H9 (cell line): ENCODE measurements around the gene ALOX12B. TPM values are rescaled to one million over a fixed set of nuclear protein-coding genes. Genes with fewer than 3 reads are reported as not detected.
A peak's percentile ranks its signal among the peaks of the same experiment; 100 is the strongest.

Experiments used
- DNase-seq: peaks from one replicate; pipeline ENCODE4 v3.0.0-alpha.2; 2017
- H2AFZ ChIP-seq: one replicate; pipeline ENCODE4 v1.6.1; 2013; ENCODE audit warnings: mild to moderate bottlenecking, low read length, control low read depth, moderate library complexity
- H2AK5ac ChIP-seq: 2 replicates; pipeline ENCODE4 v1.6.1; 2013; ENCODE audit warnings: low read length, control low read depth, mixed read lengths; ENCODE audit not compliant: insufficient read length
- H2BK120ac ChIP-seq: one replicate; pipeline ENCODE4 v1.6.1; 2013; ENCODE audit warnings: low read depth, mild to moderate bottlenecking, low read length, control low read depth, inconsistent platforms; ENCODE audit not compliant: poor library complexity, severe bottlenecking
- H2BK12ac ChIP-seq: 2 replicates; pipeline ENCODE4 v1.6.1; 2013; ENCODE audit warnings: low read length, control low read depth, mixed read lengths, low read depth; ENCODE audit not compliant: insufficient read length
- H2BK15ac ChIP-seq: 2 replicates; pipeline ENCODE4 v1.6.1; 2013; ENCODE audit warnings: low read depth, low read length, control low read depth
- H2BK20ac ChIP-seq: one replicate; pipeline ENCODE4 v1.6.1; 2013; ENCODE audit warnings: low read depth, mild to moderate bottlenecking, low read length, control low read depth, inconsistent platforms; ENCODE audit not compliant: poor library complexity, severe bottlenecking
- H2BK5ac ChIP-seq: 2 replicates; pipeline ENCODE4 v1.6.1; 2013; ENCODE audit warnings: low read length, control low read depth, mixed read lengths; ENCODE audit not compliant: insufficient read length
- H3K14ac ChIP-seq: 2 replicates; pipeline ENCODE4 v1.6.1; 2013; ENCODE audit warnings: low read length, control low read depth; ENCODE audit not compliant: insufficient read depth
- H3K18ac ChIP-seq: 2 replicates; pipeline ENCODE4 v1.6.1; 2013; ENCODE audit warnings: low read depth, mild to moderate bottlenecking, mixed read lengths, low read length, control low read depth; ENCODE audit not compliant: insufficient read length
- H3K23ac ChIP-seq: 2 replicates; pipeline ENCODE4 v1.6.1; 2013; ENCODE audit warnings: low read length, control low read depth, mixed read lengths, low read depth; ENCODE audit not compliant: insufficient read length
- H3K23me2 ChIP-seq: 2 replicates; pipeline ENCODE4 v1.6.1; 2013; ENCODE audit warnings: low read depth, mild to moderate bottlenecking, mixed read lengths, low read length, control low read depth; ENCODE audit not compliant: insufficient read length, poor library complexity, severe bottlenecking
- H3K27ac ChIP-seq: 2 replicates; pipeline ENCODE4 v1.5.1; 2013; ENCODE audit warnings: low read length, control low read depth, mixed read lengths, low read depth; ENCODE audit not compliant: insufficient read length
- H3K27me3 ChIP-seq: 2 replicates; pipeline ENCODE4 v1.6.1; 2013; ENCODE audit warnings: low read length, control low read depth, inconsistent platforms; ENCODE audit not compliant: insufficient read depth
- H3K4ac ChIP-seq: 2 replicates; pipeline ENCODE4 v1.6.1; 2013; ENCODE audit warnings: low read depth, mild to moderate bottlenecking, control low read depth, inconsistent platforms, low read length, moderate library complexity
- H3K4me1 ChIP-seq: 2 replicates; pipeline ENCODE4 v1.6.1; 2013; ENCODE audit warnings: low read length, control low read depth, inconsistent platforms; ENCODE audit not compliant: insufficient read depth
- H3K4me2 ChIP-seq: 2 replicates; pipeline ENCODE4 v1.6.1; 2013; ENCODE audit warnings: low read length, control low read depth, mixed read lengths; ENCODE audit not compliant: insufficient read length, insufficient read depth
- H3K56ac ChIP-seq: 2 replicates; pipeline ENCODE4 v1.6.1; 2013; ENCODE audit warnings: low read depth, mild to moderate bottlenecking, mixed read lengths, low read length, control low read depth; ENCODE audit not compliant: insufficient read length
- H3K79me1 ChIP-seq: 2 replicates; pipeline ENCODE4 v1.6.1; 2013; ENCODE audit warnings: low read depth, mild to moderate bottlenecking, moderate library complexity, low read length, control low read depth, inconsistent platforms; ENCODE audit not compliant: insufficient read depth, poor library complexity, severe bottlenecking
- H3K79me2 ChIP-seq: 2 replicates; pipeline ENCODE4 v1.6.1; 2013; ENCODE audit warnings: low read length, control low read depth, inconsistent platforms; ENCODE audit not compliant: insufficient read depth
- H3K9ac ChIP-seq: 2 replicates; pipeline ENCODE4 v1.6.1; 2013; ENCODE audit warnings: low read length, control low read depth, mixed read lengths; ENCODE audit not compliant: insufficient read length; ENCODE audit errors: extremely low read depth
- H3K9me3 ChIP-seq: one replicate; pipeline ENCODE4 v1.6.1; 2013; ENCODE audit warnings: low read depth, low read length, inconsistent platforms; ENCODE audit not compliant: control insufficient read depth
- H3T11ph ChIP-seq: one replicate; pipeline ENCODE4 v1.6.1; 2013; ENCODE audit warnings: mild to moderate bottlenecking, low read length, control low read depth, inconsistent platforms
- H4K20me1 ChIP-seq: one replicate; pipeline ENCODE4 v1.6.1; 2013; ENCODE audit not compliant: control insufficient read depth, insufficient read length, insufficient read depth
- H4K5ac ChIP-seq: 2 replicates; pipeline ENCODE4 v1.6.1; 2013; ENCODE audit warnings: low read depth, mild to moderate bottlenecking, mixed read lengths, low read length, control low read depth; ENCODE audit not compliant: insufficient read length
- H4K8ac ChIP-seq: replicated peaks from 2 replicates; pipeline ENCODE4 v1.6.1; 2013; ENCODE audit warnings: low read length, control low read depth, mixed read lengths, low read depth; ENCODE audit not compliant: insufficient read length
- H4K91ac ChIP-seq: 2 replicates; pipeline ENCODE4 v1.6.1; 2013; ENCODE audit warnings: low read depth, mild to moderate bottlenecking, moderate library complexity, mixed read lengths, low read length, control low read depth; ENCODE audit not compliant: insufficient read length
- H3K27ac Mint-ChIP-seq, 3 experiments: 2 replicates in 2 of 3; 3 replicates in 1 of 3; pipeline ENCODE4 v1.8.0; 2020 to 2021; ENCODE audit warnings: mixed read lengths in 3 of 3, mild to moderate bottlenecking in 1 of 3, moderate library complexity in 1 of 3
- H3K27me3 Mint-ChIP-seq: 2 replicates; pipeline ENCODE4 v1.8.0; 2021; ENCODE audit warnings: low read depth, mild to moderate bottlenecking, moderate library complexity, mixed read lengths
- H3K36me3 Mint-ChIP-seq, 3 experiments: 2 replicates in 2 of 3; 3 replicates in 1 of 3; pipeline ENCODE4 v1.8.0; 2020 to 2021; ENCODE audit warnings: low read depth in 3 of 3, mixed read lengths in 3 of 3; ENCODE audit not compliant: insufficient read depth in 1 of 3
- H3K4me1 Mint-ChIP-seq, 2 experiments: 2 replicates each; pipeline ENCODE4 v1.8.0; 2020; ENCODE audit warnings: mixed read lengths in 2 of 2
- H3K4me3 Mint-ChIP-seq, 2 experiments: 2 replicates in 1 of 2; 3 replicates in 1 of 2; pipeline ENCODE4 v1.8.0; 2020 to 2021; ENCODE audit warnings: mild to moderate bottlenecking in 2 of 2, mixed read lengths in 2 of 2, moderate library complexity in 1 of 2
- H3K9me3 Mint-ChIP-seq, 2 experiments: 2 replicates in 1 of 2; 3 replicates in 1 of 2; pipeline ENCODE4 v1.8.0; 2020; ENCODE audit warnings: mild to moderate bottlenecking in 2 of 2, mixed read lengths in 2 of 2, moderate library complexity in 1 of 2
- CTCF ChIP-seq: fragments of 200-600 bp; sonication (generic); conservative IDR thresholded peaks from 3 replicates; pipeline ENCODE4 v1.8.0; 2021; ENCODE audit warnings: antibody characterized with exemption, mild to moderate bottlenecking
- WGBS: extraction: QIAGEN DNeasy Blood & Tissue Kit; methylation state at CpG from one replicate; pipeline ENCODE4 v1.1.7; 2013; ENCODE audit warnings: missing lambda C conversion rate, low lambda C conversion rate, mixed read lengths; ENCODE audit not compliant: insufficient read length; ENCODE audit errors: extremely low coverage; 5-methylcytosine and 5-hydroxymethylcytosine counted together
- total RNA-seq: library from RNA; stranded (reverse); gene quantifications from 2 replicates; pipeline ENCODE4 v1.2.1, GENCODE V29; 2021

Gene ALOX12B
- total RNA-seq, 1 experiment from 2014 or later: 1.2 TPM

GRCh38 chr17:8041249-8041928 lies 46.1 kb downstream of the ALOX12B start:
- Histone ChIP-seq H3K14ac (no peak overlapping the region), H3K79me1 (no peaks in the 10 kb centered on the region), H3K27ac (no peak overlapping the region), H2BK12ac (no peak overlapping the region), H4K8ac (no peak overlapping the region), H3K9me3 (no peaks in the 10 kb centered on the region), H3K56ac (no peak overlapping the region), H2BK15ac (no peak overlapping the region), H2BK20ac (no peak overlapping the region), H3K23me2 (no peaks in the 10 kb centered on the region), H2AFZ (no peak overlapping the region), H3K79me2 (no peaks in the 10 kb centered on the region), H4K20me1 (no peaks in the 10 kb centered on the region), H3K9ac (no peak overlapping the region), H3K27me3 (no peaks in the 10 kb centered on the region), H4K91ac (no peak overlapping the region), H4K5ac (no peak overlapping the region), H3K4ac (no peak overlapping the region), H3K18ac (no peak overlapping the region), H2AK5ac (no peak overlapping the region), H3K4me2 (no peak overlapping the region), H3K23ac (no peak overlapping the region), H2BK120ac (no peak overlapping the region), H3T11ph (no peak overlapping the region), H2BK5ac (no peak overlapping the region), H3K4me1 (0 out of 2 replicates have a peak, but pooled peaks cover 2% of the 10 kb centered on the region)
- DNase-seq: no peak
- Mint-ChIP-seq H3K4me1 (peaks cover 8 to 14% of the 10 kb centered on the region in 2 experiments), H3K27me3 (peaks cover 32% of the 10 kb centered on the region), H3K4me3 (no peak overlapping the region), H3K9me3 (no peaks in the 10 kb centered on the region; a peak in 2 of 5 replicates), H3K36me3 (no peaks in the 10 kb centered on the region; a peak in 1 of 7 replicates), H3K27ac (no peak overlapping the region)
- peak; percentile 78 for TF ChIP-seq CTCF
- WGBS: no CpG with 5 or more reads among the region's 8 CpGs
